Colonic mucosa (tissue), 4 donors: ENCODE measurements around the gene FGF14. TPM values are rescaled to one million over a fixed set of nuclear protein-coding genes. Genes with fewer than 3 reads are reported as not detected.

ENCODE experiments used
- DNase-seq: peaks from one replicate; pipeline ENCODE4 v3.0.0-alpha.2; 2020
- H3K27ac ChIP-seq: fragments of 200-600 bp; one replicate; pipeline ENCODE4 v1.8.0; 2021
- H3K27me3 ChIP-seq: fragments of 200-600 bp; one replicate; pipeline ENCODE4 v1.8.0; 2021
- H3K36me3 ChIP-seq: fragments of 200-600 bp; one replicate; pipeline ENCODE4 v1.8.0; 2021
- H3K4me1 ChIP-seq: fragments of 200-600 bp; one replicate; pipeline ENCODE4 v1.8.0; 2021; ENCODE audit warnings: mild to moderate bottlenecking
- H3K4me3 ChIP-seq: fragments of 200-600 bp; one replicate; pipeline ENCODE4 v1.8.0; 2021
- H3K9ac ChIP-seq, 2 donors: one replicate each; pipeline ENCODE4 v1.7.0; 2013; ENCODE audit warnings: control low read depth in 2 of 2, low read depth in 2 of 2, low read length in 2 of 2
- H3K9me3 ChIP-seq: fragments of 200-600 bp; one replicate; pipeline ENCODE4 v1.8.0; 2021
- CTCF ChIP-seq: fragments of 200-600 bp; IDR thresholded peaks from one replicate; pipeline ENCODE4 v1.8.0; 2022; ENCODE audit warnings: antibody characterized with exemption, mild to moderate bottlenecking
- intact Hi-C: fragments of 100-400 bp; cut with DNase I; formaldehyde crosslinking; loops from one replicate; pipeline ENCODE4 v1.14.1; 2022
- total RNA-seq, 2 donors: library from RNA; stranded (reverse); fragmentation: NEBNext Ultra II Directional in 1 of 2; extraction: Animal tissue kit (Norgen Biotek cat#: 25700) in 1 of 2; gene quantifications; one replicate each; pipeline ENCODE4 v1.2.1, GENCODE V29; 2021
- donor health status: healthy.
- donor health status: DM: no; HTN: no; CAD: no.
- donor health status: DM: no; HTN: no; CAD: no.

FGF14 gene
- total RNA-seq, 2 donors from 2014 or later: 0.62 to 0.85 TPM

- Histone ChIP-seq H3K4me3 (no peak overlapping the region), H3K9ac (no peak overlapping the region), H3K36me3 (no peaks in the 10 kb centered on the region), H3K4me1 (no peaks in the 10 kb centered on the region), H3K27ac (no peak overlapping the region), H3K27me3 (no peaks in the 10 kb centered on the region), H3K9me3 (no peaks in the 10 kb centered on the region)
- intact Hi-C loops: no loop called here
- no peak for DNase-seq
- TF ChIP-seq CTCF: no peak
Observed at GRCh38 chr13:101775267-101775666, 626.6 kb downstream of the FGF14 start.

- no peak for DNase-seq
- Histone ChIP-seq H3K36me3 (no peaks in the 10 kb centered on the region), H3K9ac (no peak overlapping the region), H3K4me1 (no peaks in the 10 kb centered on the region), H3K4me3 (no peak overlapping the region), H3K9me3 (no peaks in the 10 kb centered on the region), H3K27ac (no peak overlapping the region), H3K27me3 (no peaks in the 10 kb centered on the region)
- intact Hi-C loops: no loop called here
- TF ChIP-seq CTCF: no peak
Observed at GRCh38 chr13:101774393-101774792, 627.5 kb downstream of the FGF14 start.

GRCh38 chr13:101773062-101773461 is 628.8 kb downstream of the FGF14 start:
- Histone ChIP-seq H3K9ac (no peak overlapping the region), H3K27ac (no peak overlapping the region), H3K4me3 (no peak overlapping the region), H3K4me1 (no peaks in the 10 kb centered on the region), H3K36me3 (no peaks in the 10 kb centered on the region), H3K27me3 (no peaks in the 10 kb centered on the region), H3K9me3 (no peaks in the 10 kb centered on the region)
- intact Hi-C loops: no loop called here
- no peak for TF ChIP-seq CTCF
- DNase-seq: no peak

GRCh38 chr13:101767131-101767530 is 634.7 kb downstream of the FGF14 start:
- Histone ChIP-seq H3K27me3 (no peaks in the 10 kb centered on the region), H3K9ac (no peak overlapping the region), H3K9me3 (no peaks in the 10 kb centered on the region), H3K27ac (no peak overlapping the region), H3K4me1 (no peaks in the 10 kb centered on the region), H3K36me3 (no peaks in the 10 kb centered on the region), H3K4me3 (no peak overlapping the region)
- intact Hi-C loops: no loop called here
- no peak for DNase-seq
- no peak for TF ChIP-seq CTCF

- no peak overlapping the region for H3K9ac ChIP-seq
- H3K4me1 ChIP-seq: no peaks in the 10 kb centered on the region
- no peaks in the 10 kb centered on the region for H3K36me3 ChIP-seq
- H3K4me3 ChIP-seq: no peak overlapping the region
- no peaks in the 10 kb centered on the region for H3K27me3 ChIP-seq
- intact Hi-C loops: no loop called here
- TF ChIP-seq CTCF: no peak
- no peak overlapping the region for H3K27ac ChIP-seq
- DNase-seq: no peak
- H3K9me3 ChIP-seq: no peaks in the 10 kb centered on the region
Observed at GRCh38 chr13:101763191-101763590, 638.7 kb downstream of the FGF14 start.
